GM12878 (cell line): ENCODE measurements around the gene GPSM1. TPM values are rescaled to one million over a fixed set of nuclear protein-coding genes. Genes with fewer than 3 reads are reported as not detected.

Source experiments
- ATAC-seq: fragments of 200-7000 bp; cut with Tn5 transposase; 3 replicates; pipeline ENCODE4 v1.9.1; 2020; ENCODE audit warnings: mild to moderate bottlenecking, moderate library complexity
- BruUV-seq: library from RNA; stranded (reverse); fragments of 400-500 nt; replicated peaks from 2 replicates; lab custom pipeline; 2021; lab: Mats Ljungman, UMichigan
- CTCF ChIA-PET: fragments of 300-600 bp; sonication (Branson Sonifier 250); formaldehyde crosslinking; extraction: SDS; loops from one replicate; lab custom pipeline; 2021; ENCODE audit warnings: inconsistent platforms; lab: Yijun Ruan, JAX
- POLR2A ChIA-PET: fragments of 350-600 bp; formaldehyde crosslinking; extraction: SDS; loops from one replicate; lab custom pipeline; 2021; ENCODE audit warnings: inconsistent platforms; lab: Charles Lee
- RAD21 ChIA-PET: fragments of 300-600 bp; sonication (Branson Sonifier 250); formaldehyde crosslinking; loops from one replicate; lab custom pipeline; 2023; ENCODE audit warnings: antibody characterized with exemption; ENCODE audit not compliant: unreplicated experiment; lab: Charles Lee
- SMC1A ChIA-PET: fragments of 300-600 bp; sonication (Branson Sonifier 250); formaldehyde crosslinking; loops from one replicate; lab custom pipeline; 2023; ENCODE audit not compliant: unreplicated experiment, uncharacterized antibody; lab: Charles Lee
- DNase-seq: peaks from one replicate; pipeline ENCODE4 v3.0.0-alpha.2; 2011; ENCODE audit warnings: low read depth, low spot score
- FAIRE-seq: peaks from 3 replicates; lab custom pipeline; 2011; peaks lifted over from hg19 to GRCh38; lab: Jason Lieb, UNC
- H2AFZ ChIP-seq: 2 replicates; pipeline ENCODE4 v1.6.0; 2011; ENCODE audit warnings: low read depth, low read length, control low read depth; ENCODE audit not compliant: control insufficient read depth
- H3K27ac ChIP-seq: 2 replicates; pipeline ENCODE4 v1.5.1; 2011; ENCODE audit warnings: control low read depth; ENCODE audit not compliant: control insufficient read depth, insufficient read depth
- H3K27me3 ChIP-seq, 2 experiments: replicated peaks in 1 of 2; 2 replicates each; pipeline versions ENCODE4 v1.6.0 to v1.6.1; 2011; ENCODE audit warnings: low read length in 1 of 2; ENCODE audit not compliant: control insufficient read depth in 2 of 2, insufficient read depth in 2 of 2
- H3K36me3 ChIP-seq, 2 experiments: 2 replicates each; pipeline ENCODE4 v1.5.1; 2011; ENCODE audit warnings: low read length in 1 of 2; ENCODE audit not compliant: control insufficient read depth in 2 of 2, insufficient read depth in 2 of 2
- H3K4me1 ChIP-seq: 2 replicates; pipeline ENCODE4 v1.6.1; 2011; ENCODE audit warnings: mild to moderate bottlenecking, low read length, moderate library complexity, mixed read lengths; ENCODE audit not compliant: control insufficient read depth, insufficient read depth
- H3K4me2 ChIP-seq: 2 replicates; pipeline ENCODE4 v1.6.0; 2011; ENCODE audit warnings: control low read depth; ENCODE audit not compliant: control insufficient read depth, insufficient read depth
- H3K4me3 ChIP-seq: fragments of 200-600 bp; sonication (generic); 2 replicates; pipeline ENCODE4 v1.5.1; 2016
- H3K79me2 ChIP-seq: 2 replicates; pipeline ENCODE4 v1.6.0; 2011; ENCODE audit warnings: low read length; ENCODE audit not compliant: control insufficient read depth, insufficient read depth
- H3K9ac ChIP-seq: 2 replicates; pipeline ENCODE4 v1.8.0; 2011; ENCODE audit warnings: low read length, control low read depth, mixed read lengths; ENCODE audit not compliant: control insufficient read depth, insufficient read depth
- H3K9me3 ChIP-seq: replicated peaks from 3 replicates; pipeline ENCODE4 v1.5.1; 2011; ENCODE audit warnings: mild to moderate bottlenecking, low read length; ENCODE audit not compliant: control insufficient read depth, insufficient read depth
- H4K20me1 ChIP-seq: 2 replicates; pipeline ENCODE4 v1.6.0; 2011; ENCODE audit not compliant: control insufficient read depth, insufficient read depth
- ASH2L ChIP-seq: fragments of 300-600, 200-600 bp; sonication (generic); IDR thresholded peaks from 2 replicates; pipeline ENCODE4 v1.6.1; 2017; ENCODE audit warnings: low read depth, mild to moderate bottlenecking, borderline replicate concordance
- ATF2 ChIP-seq: IDR thresholded peaks from 2 replicates; pipeline ENCODE4 v1.6.1; 2012; ENCODE audit warnings: low read length, inconsistent platforms
- ATF7 ChIP-seq: fragments of 450-650 bp; IDR thresholded peaks from 2 replicates; pipeline ENCODE4 v1.6.1; 2016; ENCODE audit warnings: low read depth, mild to moderate bottlenecking
- BHLHE40 ChIP-seq, 2 experiments: fragments of 450-650 bp in 1 of 2; IDR thresholded peaks; 2 replicates each; pipeline ENCODE4 v1.6.1; 2011 to 2017; ENCODE audit warnings: low read depth in 2 of 2, borderline replicate concordance in 1 of 2, improper control_type of control experiment in 1 of 2, low read length in 1 of 2, mild to moderate bottlenecking in 1 of 2
- CEBPB ChIP-seq, 2 experiments: fragments of 150-350 bp in 1 of 2; IDR thresholded peaks; 2 replicates each; pipeline ENCODE4 v1.6.1; 2012 to 2014; ENCODE audit warnings: low read depth in 2 of 2, low read length in 2 of 2, borderline replicate concordance in 1 of 2, inconsistent platforms in 1 of 2
- CHD2 ChIP-seq: IDR thresholded peaks from 2 replicates; pipeline ENCODE4 v1.6.1; 2011; ENCODE audit warnings: low read depth, low read length, improper control_type of control experiment, borderline replicate concordance
- CTCF ChIP-seq, 3 experiments: IDR thresholded peaks in 2 of 3; conservative IDR thresholded peaks in 1 of 3; 2 replicates each; pipeline ENCODE4 v1.5.1; 2011; ENCODE audit warnings: low read depth in 3 of 3, low read length in 3 of 3, mild to moderate bottlenecking in 3 of 3, control low read depth in 2 of 3, moderate library complexity in 2 of 3, inconsistent platforms in 1 of 3, mixed read lengths in 1 of 3; ENCODE audit not compliant: control insufficient read depth in 2 of 3, insufficient read depth in 1 of 3; ENCODE audit errors: extremely low read depth in 1 of 3
- POLR2A ChIP-seq: IDR thresholded peaks from 2 replicates; pipeline ENCODE4 v1.6.1; 2011; ENCODE audit warnings: low read depth, mild to moderate bottlenecking, low read length
- POLR2AphosphoS5 ChIP-seq: IDR thresholded peaks from 2 replicates; pipeline ENCODE4 v1.6.1; 2011; ENCODE audit warnings: mild to moderate bottlenecking, low read length, inconsistent platforms
- POU2F2 ChIP-seq: IDR thresholded peaks from 3 replicates; pipeline ENCODE4 v1.6.1; 2011; ENCODE audit warnings: low read depth, mild to moderate bottlenecking, low read length, borderline replicate concordance
- RELA ChIP-seq: fragments of 450-650 bp; IDR thresholded peaks from 2 replicates; pipeline ENCODE4 v1.8.0; 2014; ENCODE audit warnings: borderline replicate concordance; ENCODE audit not compliant: partially characterized antibody
- RFX5 ChIP-seq: IDR thresholded peaks from 2 replicates; pipeline ENCODE4 v1.6.1; 2011; ENCODE audit warnings: low read depth, low read length, improper control_type of control experiment
- RUNX3 ChIP-seq: IDR thresholded peaks from 2 replicates; pipeline ENCODE4 v1.6.1; 2012; ENCODE audit warnings: low read length, inconsistent platforms
- SIN3A ChIP-seq: IDR thresholded peaks from 2 replicates; pipeline ENCODE4 v1.6.1; 2012; ENCODE audit warnings: low read depth, low read length, improper control_type of control experiment
- SMARCA5 ChIP-seq: fragments of 450-650 bp; IDR thresholded peaks from 2 replicates; pipeline ENCODE4 v1.6.1; 2017; ENCODE audit warnings: mild to moderate bottlenecking
- SPI1 ChIP-seq: IDR thresholded peaks from 2 replicates; pipeline ENCODE4 v1.6.1; 2011; ENCODE audit warnings: low read depth, mild to moderate bottlenecking, low read length, moderate library complexity, borderline replicate concordance; ENCODE audit not compliant: insufficient read depth
- SUZ12 ChIP-seq: fragments of 200-600 bp; sonication (generic); IDR thresholded peaks from one replicate; pipeline ENCODE4 v1.6.1; 2018; ENCODE audit warnings: antibody characterized with exemption, mild to moderate bottlenecking; ENCODE audit not compliant: unreplicated experiment
- TCF3 ChIP-seq: IDR thresholded peaks from 2 replicates; pipeline ENCODE4 v1.6.1; 2012; ENCODE audit warnings: low read depth, mild to moderate bottlenecking, low read length, borderline replicate concordance; ENCODE audit not compliant: insufficient read depth
- ZNF217 ChIP-seq: fragments of 450-650 bp; IDR thresholded peaks from 2 replicates; pipeline ENCODE4 v1.6.1; 2017; ENCODE audit warnings: antibody characterized with exemption, mild to moderate bottlenecking
- ZZZ3 ChIP-seq: IDR thresholded peaks from 2 replicates; pipeline ENCODE4 v1.6.1; 2011; ENCODE audit warnings: low read depth; ENCODE audit not compliant: control insufficient read depth, insufficient read length
- WGBS: methylation state at CpG from one replicate; pipeline ENCODE4 v1.1.6; 2016; ENCODE audit warnings: low lambda C conversion rate; ENCODE audit not compliant: insufficient replicate concordance, insufficient coverage; ENCODE audit errors: missing lambda C conversion rate; 5-methylcytosine and 5-hydroxymethylcytosine counted together
- in situ Hi-C: fragments of 300-500 bp; cut with MboI; formaldehyde crosslinking; loops from 9 replicates; pipeline ENCODE4 v1.14.3; 2018; ENCODE audit warnings: mixed read lengths
- intact Hi-C: fragments of 100-400 bp; cut with micrococcal nuclease; formaldehyde crosslinking; loops from one replicate; pipeline ENCODE4 v1.14.2; 2022; ENCODE audit not compliant: unreplicated experiment
- polyA plus RNA-seq, 11 experiments: library from polyadenylated mRNA; depleted of rRNA in 4 of 11; unstranded in 6 of 11; stranded (reverse) in 5 of 11; fragments of >200 nt; fragmentation: Nextera tagmentation in 4 of 11; fragmentation: Illumina TruSeq in 1 of 11; extraction: Ambion mirVana in 4 of 11; extraction: Trizol in 1 of 11; gene quantifications; 1 replicate in 1 of 11; 2 replicates in 10 of 11; pipeline versions ENCODE4 v1.2.1 to v1.2.3, GENCODE V29; 2011 to 2016; ENCODE audit warnings: inconsistent platforms in 2 of 11, missing spikeins in 2 of 11, low read depth in 1 of 11
- total RNA-seq, 4 experiments: library from RNA; depleted of rRNA in 3 of 4; stranded (reverse); fragments of >200 nt in 3 of 4; fragmentation: Illumina TruSeq in 1 of 4; extraction: Trizol in 1 of 4; gene quantifications; 2 replicates each; pipeline versions ENCODE4 v1.2.1 to v1.2.3, GENCODE V29; 2013 to 2021

Gene GPSM1
- total and polyA plus RNA-seq, 10 of the 15 experiments (the other 5 are each of a cell fraction or from before 2014, with no cell fraction given): 0.04 to 0.10 (median 0.10) TPM; not detected in 7

GRCh38 chr9:136372561-136373299, 45.4 kb downstream of the GPSM1 start:
- Histone ChIP-seq H3K36me3 (peaks cover 0 to 1% of the 10 kb centered on the region in 2 experiments; a peak in 3 of 4 replicates), H3K27me3 (no peaks in the 10 kb centered on the region), H3K4me2 (peak overlapping the region; percentile 36), H3K27ac (peak overlapping the region; percentile 52; the same call in 1 of the 2 replicates), H3K79me2 (no peaks in the 10 kb centered on the region), H2AFZ (no peak overlapping the region), H3K9ac (peak overlapping the region; percentile 64), H3K4me3 (peak overlapping the region; percentile 60), H3K4me1 (0 out of 2 replicates have a peak, but pooled peaks cover 4% of the 10 kb centered on the region), H4K20me1 (no peaks in the 10 kb centered on the region), H3K9me3 (no peaks in the 10 kb centered on the region)
- ChIA-PET SMC1A (no interaction called here), CTCF (interaction anchor here (1.5 to 1.9 kb wide), 2 partner anchors 10 to 27 kb away, joined by 5 to 7 read pairs; partner anchors contain the start of genes DNLZ and SNAPC4), POLR2A (interaction anchor here (0.8 to 2.0 kb wide), 2 partner anchors 31 to 37 kb away, joined by 3 to 5 read pairs; partner anchors contain the start of genes ENTR1 and PMPCA), RAD21 (interaction anchor here (1.6 kb wide), 1 partner anchor 10 kb away, joined by 6 read pairs; the partner anchor contains the start of gene DNLZ)
- BruUV-seq: TSS peak; percentile 71
- WGBS: 7% methylated on average over 21 of the region's 21 CpGs
- FAIRE-seq (no peak), DNase-seq (no peak), ATAC-seq (peak; percentile 61)
- intact Hi-C loops: no loop called here
- in situ Hi-C loops: no loop called here
- peak; percentile 6; the same call in 1 of the 2 replicates for TF ChIP-seq POLR2A
- TF ChIP-seq SPI1: peak; percentile 81; the same call in 1 of the 2 replicates
- no peak for TF ChIP-seq SUZ12
- no peak for TF ChIP-seq CHD2
- 0 out of 2 replicates have a peak, but pooled peaks have one; percentile 31 for TF ChIP-seq POLR2AphosphoS5
- no peak for TF ChIP-seq RFX5
- no peak for TF ChIP-seq SIN3A
- no peak for TF ChIP-seq ZZZ3
- no peak for TF ChIP-seq RELA
- TF ChIP-seq ASH2L: no peak
- peak in 1 of 2 experiments; percentile 47; a peak in 1 of 4 replicates for TF ChIP-seq CEBPB (IDR thresholded peaks at IDR 0.05; ENCODE audit: borderline replicate concordance in 1 of 2, low read depth in 2 of 2, low read length in 2 of 2)
- TF ChIP-seq POU2F2: no peak
- TF ChIP-seq CTCF (IDR thresholded peaks at IDR 0.05 in 2 of 3, conservative IDR thresholded peaks at IDR 0.05 in 1 of 3; ENCODE audit: control insufficient read depth in 2 of 3, extremely low read depth in 1 of 3, insufficient read depth in 1 of 3, low read depth in 3 of 3, low read length in 3 of 3): peak in 1 of 3 experiments; percentile 10; a peak in 1 of 6 replicates
- TF ChIP-seq BHLHE40 (IDR thresholded peaks at IDR 0.05; ENCODE audit: borderline replicate concordance in 1 of 2, low read depth in 2 of 2, low read length in 1 of 2): no peak
- no peak for TF ChIP-seq SMARCA5
- TF ChIP-seq TCF3: no peak
- TF ChIP-seq ATF2: no peak
- TF ChIP-seq RUNX3: 0 out of 2 replicates have a peak, but pooled peaks have one; percentile 8
- TF ChIP-seq ZNF217: no peak
- TF ChIP-seq ATF7: no peak
